Central memory CD8-positive, alpha-beta T cell (primary cell): ENCODE measurements around the gene KIT.

Experiments
- ATAC-seq: fragments of 150-1000 bp; cut with Tn5 transposase; replicated peaks from 2 replicates; pipeline ENCODE4 v1.10.0; 2022; ENCODE audit warnings: mild to moderate bottlenecking, moderate FRiP score, moderate number of reproducible peaks; ENCODE audit not compliant: poor library complexity, severe bottlenecking; ENCODE audit errors: extremely low read depth
- DNase-seq, 2 donors: peaks; one replicate each; pipeline ENCODE4 v3.0.0; 2021; ENCODE audit warnings: low spot score in 2 of 2
- H3K27ac Mint-ChIP-seq: one replicate; pipeline ENCODE4 v1.8.0; 2022; ENCODE audit warnings: low read depth, mild to moderate bottlenecking, moderate library complexity, mixed read lengths
- H3K27me3 Mint-ChIP-seq: one replicate; pipeline ENCODE4 v1.8.0; 2022; ENCODE audit warnings: mixed read lengths
- H3K36me3 Mint-ChIP-seq: one replicate; pipeline ENCODE4 v1.8.0; 2022; ENCODE audit warnings: mild to moderate bottlenecking, moderate library complexity, mixed read lengths; ENCODE audit not compliant: insufficient read depth
- H3K4me1 Mint-ChIP-seq: one replicate; pipeline ENCODE4 v1.8.0; 2022; ENCODE audit warnings: mixed read lengths
- H3K4me3 Mint-ChIP-seq: one replicate; pipeline ENCODE4 v1.8.0; 2022; ENCODE audit warnings: mild to moderate bottlenecking, moderate library complexity, mixed read lengths
- H3K9me3 Mint-ChIP-seq: one replicate; pipeline ENCODE4 v1.8.0; 2022; ENCODE audit warnings: mixed read lengths

KIT gene

GRCh38 chr4:54662901-54663585 lies 5.3 kb downstream of the KIT start:
- H3K9me3 Mint-ChIP-seq, result no peaks in the 10 kb centered on the region
- DNase-seq (no peak), ATAC-seq (no peak)
- H3K27me3 Mint-ChIP-seq, result peaks cover 39% of the 10 kb centered on the region
- H3K36me3 Mint-ChIP-seq, result peaks cover 2% of the 10 kb centered on the region
- no peaks in the 10 kb centered on the region for H3K4me1 Mint-ChIP-seq
- no peak overlapping the region for H3K4me3 Mint-ChIP-seq
- H3K27ac Mint-ChIP-seq, result no peak overlapping the region

- no peak for DNase-seq
- no peaks in the 10 kb centered on the region for H3K9me3 Mint-ChIP-seq
- H3K27me3 Mint-ChIP-seq, result peaks cover 33% of the 10 kb centered on the region
- ATAC-seq, result no peak
- no peak overlapping the region for H3K27ac Mint-ChIP-seq
- H3K4me3 Mint-ChIP-seq, result no peak overlapping the region
- peaks cover 2% of the 10 kb centered on the region for H3K36me3 Mint-ChIP-seq
- H3K4me1 Mint-ChIP-seq, result no peaks in the 10 kb centered on the region
Measured at GRCh38 chr4:54664400-54664799, 6.6 kb downstream of the KIT start.

- Mint-ChIP-seq H3K4me3 (no peak overlapping the region), H3K36me3 (no peaks in the 10 kb centered on the region), H3K27me3 (peaks cover 7% of the 10 kb centered on the region), H3K4me1 (no peaks in the 10 kb centered on the region), H3K9me3 (no peaks in the 10 kb centered on the region), H3K27ac (no peak overlapping the region)
- DNase-seq (no peak), ATAC-seq (no peak)
Measured at GRCh38 chr4:54668014-54668611, 10.4 kb downstream of the KIT start.

GRCh38 chr4:54669831-54670230 lies 12.1 kb downstream of the KIT start:
- Mint-ChIP-seq H3K4me3 (no peak overlapping the region), H3K27me3 (no peaks in the 10 kb centered on the region), H3K4me1 (no peaks in the 10 kb centered on the region), H3K36me3 (peaks cover 2% of the 10 kb centered on the region), H3K27ac (no peak overlapping the region), H3K9me3 (no peaks in the 10 kb centered on the region)
- ATAC-seq, result no peak
- DNase-seq, result no peak

GRCh38 chr4:54675721-54676461 lies 18.1 kb downstream of the KIT start:
- H3K4me1 Mint-ChIP-seq, result no peaks in the 10 kb centered on the region
- H3K4me3 Mint-ChIP-seq, result no peak overlapping the region
- ATAC-seq (no peak), DNase-seq (no peak)
- H3K27me3 Mint-ChIP-seq, result no peaks in the 10 kb centered on the region
- H3K9me3 Mint-ChIP-seq, result no peaks in the 10 kb centered on the region
- H3K27ac Mint-ChIP-seq, result no peak overlapping the region
- peaks cover 2% of the 10 kb centered on the region for H3K36me3 Mint-ChIP-seq

DNA sequence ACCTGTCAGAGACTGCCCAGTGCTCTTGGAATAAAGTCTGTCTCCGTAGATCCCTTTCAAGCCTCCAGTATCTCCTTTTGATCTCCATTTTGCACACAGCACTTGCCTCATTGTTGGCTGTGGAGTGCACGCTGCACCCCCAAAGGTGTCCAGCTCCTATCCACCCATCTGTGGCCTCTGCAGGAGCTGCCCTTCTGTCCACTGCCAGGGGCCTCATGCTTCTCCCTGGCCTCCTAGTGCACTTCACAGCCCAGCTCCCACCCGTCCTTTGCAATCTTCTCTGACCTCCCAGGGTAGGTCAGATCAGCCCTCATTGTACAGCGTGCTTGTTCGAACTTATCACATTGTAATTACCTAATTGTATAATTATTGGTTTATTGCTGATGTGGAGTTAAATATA lies 18.9 kb downstream of the KIT start:
- ATAC-seq, result no peak
- no peaks in the 10 kb centered on the region for H3K27me3 Mint-ChIP-seq
- H3K4me1 Mint-ChIP-seq, result no peaks in the 10 kb centered on the region
- no peak for DNase-seq
- H3K36me3 Mint-ChIP-seq, result peaks cover 2% of the 10 kb centered on the region
- no peak overlapping the region for H3K4me3 Mint-ChIP-seq
- H3K27ac Mint-ChIP-seq, result no peak overlapping the region
- H3K9me3 Mint-ChIP-seq, result no peaks in the 10 kb centered on the region

DNA sequence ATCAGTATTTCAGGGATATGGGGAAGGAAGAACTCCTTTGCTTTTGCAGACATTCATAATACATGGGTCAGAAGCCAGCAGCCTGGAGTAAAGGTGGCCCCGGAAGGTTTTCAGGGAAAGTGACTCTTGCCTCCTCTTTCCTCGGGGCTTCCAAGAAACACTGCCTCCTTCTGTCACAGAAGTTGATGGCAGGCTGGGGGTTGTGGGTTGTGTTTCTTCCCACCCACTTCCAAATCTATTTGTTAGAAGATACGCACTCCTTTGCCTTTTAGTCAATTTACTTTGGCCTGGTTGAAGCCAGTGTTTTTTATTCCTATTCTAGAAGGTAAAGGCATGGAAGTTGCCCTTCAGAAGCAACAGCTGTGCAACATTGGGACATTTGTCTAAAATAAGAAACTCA lies 19.7 kb downstream of the KIT start:
- no peak for ATAC-seq
- H3K27me3 Mint-ChIP-seq, result no peaks in the 10 kb centered on the region
- H3K9me3 Mint-ChIP-seq, result no peaks in the 10 kb centered on the region
- DNase-seq, result no peak
- no peaks in the 10 kb centered on the region for H3K4me1 Mint-ChIP-seq
- H3K27ac Mint-ChIP-seq, result no peak overlapping the region
- H3K4me3 Mint-ChIP-seq, result no peak overlapping the region
- peaks cover 2% of the 10 kb centered on the region for H3K36me3 Mint-ChIP-seq

- Mint-ChIP-seq H3K4me3 (no peak overlapping the region), H3K9me3 (no peaks in the 10 kb centered on the region), H3K4me1 (no peaks in the 10 kb centered on the region), H3K36me3 (peaks cover 2% of the 10 kb centered on the region), H3K27ac (no peak overlapping the region), H3K27me3 (no peaks in the 10 kb centered on the region)
- ATAC-seq, result no peak
- no peak for DNase-seq
Measured at GRCh38 chr4:54677853-54678650, 20.3 kb downstream of the KIT start.

DNA sequence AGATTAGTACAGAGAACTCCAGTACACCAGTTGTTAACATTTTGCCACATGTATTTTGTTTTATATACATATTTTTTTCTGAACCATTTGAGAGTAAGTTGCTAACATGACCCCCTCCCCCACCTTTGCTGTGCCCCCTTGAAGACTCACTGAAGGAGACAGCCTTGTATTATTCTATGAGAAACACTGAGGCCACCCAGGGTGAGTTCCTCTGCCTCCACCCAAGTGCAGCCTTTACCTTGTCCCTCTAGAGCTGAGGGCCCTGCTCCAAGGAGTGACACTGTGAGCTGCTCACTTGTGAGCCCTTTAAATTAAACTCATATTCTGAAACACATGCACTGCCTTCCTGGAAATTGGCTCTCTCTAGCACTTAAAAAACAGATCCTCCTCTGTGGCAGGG lies 21.1 kb downstream of the KIT start:
- Mint-ChIP-seq H3K4me3 (no peak overlapping the region), H3K36me3 (no peaks in the 10 kb centered on the region), H3K9me3 (no peaks in the 10 kb centered on the region), H3K27ac (no peak overlapping the region), H3K4me1 (peaks cover 4% of the 10 kb centered on the region), H3K27me3 (no peaks in the 10 kb centered on the region)
- DNase-seq, result no peak
- no peak for ATAC-seq

DNA sequence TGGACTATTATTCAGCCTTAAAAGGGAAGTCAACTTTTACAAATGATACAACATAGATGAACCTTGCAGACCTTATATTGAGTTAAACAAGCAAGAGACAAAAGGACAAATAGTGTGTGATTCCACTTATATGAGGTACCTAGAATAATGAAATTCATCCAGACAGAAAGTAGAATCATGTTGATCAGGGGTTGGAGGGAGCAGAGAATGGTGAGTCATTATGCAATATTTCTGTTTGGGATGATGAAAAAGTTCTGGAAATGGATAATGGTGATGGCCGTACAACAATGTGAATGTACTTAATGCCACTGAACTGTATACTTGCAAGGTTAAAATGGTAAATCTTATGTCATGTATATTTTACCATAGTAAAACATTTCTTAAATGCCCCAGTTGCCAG lies 22.1 kb downstream of the KIT start:
- Mint-ChIP-seq H3K4me1 (peaks cover 11% of the 10 kb centered on the region), H3K27ac (no peak overlapping the region), H3K36me3 (no peaks in the 10 kb centered on the region), H3K27me3 (no peaks in the 10 kb centered on the region), H3K9me3 (no peaks in the 10 kb centered on the region), H3K4me3 (no peak overlapping the region)
- DNase-seq (no peak), ATAC-seq (no peak)

DNA sequence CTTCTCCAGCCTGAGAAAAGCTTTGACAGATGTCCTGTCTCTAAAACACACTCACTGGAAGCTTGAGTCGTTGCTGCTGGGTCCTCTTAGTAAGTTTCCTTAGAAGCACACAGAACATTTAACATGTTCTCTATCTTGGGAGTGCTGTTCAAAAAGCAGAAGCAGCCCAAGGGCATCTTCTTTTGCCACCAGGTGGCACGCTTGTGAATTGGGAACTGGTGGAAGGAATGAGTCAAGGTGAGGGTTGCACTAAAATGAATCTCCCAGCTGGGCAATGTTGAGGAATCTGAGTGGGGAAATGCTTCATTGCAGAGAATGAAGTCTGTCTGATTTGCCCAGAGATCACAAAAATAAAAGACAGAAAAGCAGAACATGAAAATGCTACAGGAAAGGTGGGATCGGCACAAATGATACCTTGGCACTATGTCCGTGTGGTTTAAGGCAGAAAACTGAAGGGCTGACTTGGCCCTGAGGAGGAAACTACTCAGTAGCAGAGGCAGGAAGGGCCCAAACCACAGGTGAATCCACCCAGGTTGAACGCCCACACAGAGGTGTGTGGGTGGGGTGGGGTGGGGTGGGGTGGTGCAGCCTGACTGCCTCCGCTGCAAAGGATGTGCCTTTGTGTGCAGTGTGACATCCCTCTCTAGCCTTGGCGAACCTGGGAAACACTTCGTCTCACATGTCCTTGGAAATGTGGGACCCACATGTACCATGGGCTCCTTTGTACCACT lies 26.0 kb downstream of the KIT start:
- Mint-ChIP-seq H3K36me3 (no peaks in the 10 kb centered on the region), H3K27me3 (no peaks in the 10 kb centered on the region), H3K9me3 (no peaks in the 10 kb centered on the region), H3K4me1 (peaks cover 11% of the 10 kb centered on the region), H3K27ac (no peak overlapping the region), H3K4me3 (peak overlapping the region; percentile 15)
- ATAC-seq, result no peak
- DNase-seq, result no peak

GRCh38 chr4:54685810-54686209 lies 28.1 kb downstream of the KIT start:
- Mint-ChIP-seq H3K4me3 (no peak overlapping the region), H3K9me3 (no peaks in the 10 kb centered on the region), H3K4me1 (peaks cover 11% of the 10 kb centered on the region), H3K27ac (no peak overlapping the region), H3K36me3 (no peaks in the 10 kb centered on the region), H3K27me3 (no peaks in the 10 kb centered on the region)
- DNase-seq (no peak), ATAC-seq (no peak)
